Endothelial cell of hepatic sinusoid (primary cell): ENCODE data around the gene PUM1.

ENCODE experiments used
- in situ Hi-C: cut with HindIII; loops from 2 replicates; pipeline ENCODE4 v1.10.0; 2017; ENCODE audit warnings: low sequenced_read_pairs

PUM1 gene

DNA sequence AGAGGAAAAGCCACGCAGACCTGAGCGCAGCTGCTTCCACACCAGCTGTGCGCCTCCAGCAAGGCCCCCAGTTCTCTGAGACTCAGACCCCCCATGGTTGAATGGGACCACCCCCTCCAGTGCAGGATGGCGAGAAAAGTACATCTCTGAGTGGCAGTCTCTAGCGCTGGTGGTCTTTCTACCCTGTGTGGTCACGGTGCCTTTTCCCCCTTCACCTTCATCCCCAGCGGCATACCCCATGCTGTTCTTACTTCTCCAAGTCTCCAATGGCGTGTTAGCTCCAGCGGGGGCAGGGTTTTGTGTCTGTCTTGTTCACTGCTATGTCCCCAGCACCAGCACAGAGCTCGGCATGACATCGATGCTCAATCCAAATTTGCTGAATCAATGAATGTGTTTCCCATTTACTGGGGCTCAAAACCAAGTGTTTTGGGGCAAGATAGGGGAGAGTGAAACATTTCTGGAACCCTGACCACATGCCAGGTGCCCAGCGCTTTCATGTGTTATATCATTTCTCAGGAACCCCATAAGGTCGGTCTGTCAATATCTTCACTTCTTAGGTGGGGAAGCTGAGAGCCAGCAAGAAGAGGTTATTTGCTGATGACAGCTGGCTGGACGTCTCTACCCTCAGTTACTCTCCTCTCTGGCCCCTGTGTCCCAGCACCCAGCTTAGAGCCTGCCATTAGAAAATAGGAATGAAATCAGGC is 156.0 kb downstream of the PUM1 start:
- in situ Hi-C loops = loop anchor here (5.0 kb wide), 2 partner anchors 42 to 107 kb away; no protein-coding TSS in a partner anchor

- in situ Hi-C loops = loop anchor here (5.0 kb wide), 1 partner anchor 42 kb away; no protein-coding TSS in a partner anchor
These were observed 156.7 kb downstream of the PUM1 start, which contains the start of gene SDC3 for GRCh38 chr1:30908696-30909364. SDC3 (minus strand) TSS chr1:30908758; CDS start chr1:30908586, 172 bp downstream.

DNA sequence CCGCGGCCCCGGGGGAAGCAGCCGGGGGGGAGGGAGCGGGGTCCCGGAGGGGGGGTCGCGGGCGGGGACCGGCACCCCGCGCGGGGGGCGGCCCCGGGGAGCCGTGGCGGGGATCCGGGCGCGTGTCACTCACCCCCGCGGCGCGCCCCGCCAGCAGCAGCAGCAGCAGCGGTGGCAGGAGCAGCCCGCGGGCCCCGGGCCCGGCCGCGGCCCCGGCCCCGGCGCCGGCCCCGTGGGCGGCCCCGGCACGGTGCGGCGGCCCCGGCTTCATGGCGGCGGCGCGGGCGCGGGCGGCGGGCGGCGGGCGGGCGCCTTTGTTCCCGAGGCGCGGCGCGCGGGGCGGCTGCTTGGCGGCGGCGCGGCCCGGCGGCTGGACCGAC is 157.2 kb downstream of the PUM1 start:
- in situ Hi-C loops = loop anchor here (5.0 kb wide), 1 partner anchor 41 kb away; no protein-coding TSS in a partner anchor

GRCh38 chr1:30907481-30908315 is 157.8 kb downstream of the PUM1 start:
- in situ Hi-C loops = loop anchor here (5.0 kb wide), 1 partner anchor 40 kb away; no protein-coding TSS in a partner anchor

DNA sequence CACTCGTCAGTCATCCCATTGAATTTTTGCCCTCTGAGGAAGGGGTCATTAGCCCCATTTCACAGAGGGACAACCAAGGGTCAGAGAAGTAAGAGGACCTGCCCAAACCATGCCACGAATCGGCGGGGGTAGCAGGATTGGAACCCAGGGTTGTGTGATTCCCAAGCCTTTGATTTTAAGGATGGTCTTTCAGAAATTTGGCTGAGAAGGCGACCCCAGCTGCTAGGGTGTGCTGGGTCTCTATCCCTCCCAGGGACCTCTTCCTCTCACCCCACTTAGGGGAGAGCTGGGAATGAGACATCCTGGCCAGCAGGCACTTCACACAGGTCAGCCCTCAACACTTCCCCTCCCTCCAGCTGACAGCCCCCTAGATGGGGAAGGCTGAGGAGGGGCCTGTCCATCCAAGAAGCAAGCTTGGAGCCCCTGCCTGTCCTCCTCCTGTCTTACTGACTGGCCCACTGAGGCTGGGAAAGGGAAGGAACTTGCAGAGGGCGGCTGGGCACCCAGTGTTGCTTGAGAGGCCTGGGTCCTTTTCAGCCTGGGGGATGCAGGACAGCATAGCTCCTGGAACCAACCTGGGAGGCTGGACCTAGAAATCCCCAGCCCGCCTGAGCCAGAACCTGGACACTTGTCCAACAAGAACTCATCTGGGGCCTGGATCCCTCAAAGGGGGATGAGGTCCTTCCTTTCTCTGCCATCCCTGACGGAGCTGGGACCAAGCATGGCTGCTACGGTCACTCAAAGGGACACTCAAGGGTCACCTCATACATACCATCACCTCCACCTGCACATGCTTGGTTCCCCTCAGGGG is 158.7 kb downstream of the PUM1 start:
- in situ Hi-C loops = loop anchor here (5.0 kb wide), 1 partner anchor 40 kb away; no protein-coding TSS in a partner anchor

- in situ Hi-C loops = loop anchor here (5.0 kb wide), 1 partner anchor 39 kb away; no protein-coding TSS in a partner anchor
These were observed 159.4 kb downstream of the PUM1 start for GRCh38 chr1:30905916-30906620.

GRCh38 chr1:30905403-30905802 is 160.1 kb downstream of the PUM1 start:
- in situ Hi-C loops = loop anchor here (5.0 kb wide), 1 partner anchor 38 kb away; no protein-coding TSS in a partner anchor

DNA sequence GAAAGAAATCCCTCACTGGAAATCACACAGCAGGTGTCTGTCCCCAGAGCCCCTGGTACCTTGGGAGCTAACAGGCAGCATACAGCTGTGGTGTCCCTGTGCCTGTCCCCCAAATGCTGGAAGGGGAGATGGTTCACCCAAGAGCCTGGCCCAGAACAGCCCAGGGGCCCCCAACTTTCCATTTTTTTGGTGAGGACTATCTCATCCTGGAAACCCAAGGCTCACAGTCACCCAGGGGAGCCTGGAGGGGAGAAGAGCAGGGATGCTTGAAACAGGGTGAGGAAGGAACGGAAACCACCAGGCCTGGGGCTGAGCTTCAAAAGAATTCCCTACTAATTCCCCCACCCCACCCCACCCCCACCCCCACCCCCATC is 160.6 kb downstream of the PUM1 start:
- in situ Hi-C loops = loop anchor here (5.0 kb wide), 1 partner anchor 38 kb away; no protein-coding TSS in a partner anchor

- in situ Hi-C loops = no loop called here
These were observed 161.1 kb downstream of the PUM1 start for GRCh38 chr1:30904191-30904961.

DNA sequence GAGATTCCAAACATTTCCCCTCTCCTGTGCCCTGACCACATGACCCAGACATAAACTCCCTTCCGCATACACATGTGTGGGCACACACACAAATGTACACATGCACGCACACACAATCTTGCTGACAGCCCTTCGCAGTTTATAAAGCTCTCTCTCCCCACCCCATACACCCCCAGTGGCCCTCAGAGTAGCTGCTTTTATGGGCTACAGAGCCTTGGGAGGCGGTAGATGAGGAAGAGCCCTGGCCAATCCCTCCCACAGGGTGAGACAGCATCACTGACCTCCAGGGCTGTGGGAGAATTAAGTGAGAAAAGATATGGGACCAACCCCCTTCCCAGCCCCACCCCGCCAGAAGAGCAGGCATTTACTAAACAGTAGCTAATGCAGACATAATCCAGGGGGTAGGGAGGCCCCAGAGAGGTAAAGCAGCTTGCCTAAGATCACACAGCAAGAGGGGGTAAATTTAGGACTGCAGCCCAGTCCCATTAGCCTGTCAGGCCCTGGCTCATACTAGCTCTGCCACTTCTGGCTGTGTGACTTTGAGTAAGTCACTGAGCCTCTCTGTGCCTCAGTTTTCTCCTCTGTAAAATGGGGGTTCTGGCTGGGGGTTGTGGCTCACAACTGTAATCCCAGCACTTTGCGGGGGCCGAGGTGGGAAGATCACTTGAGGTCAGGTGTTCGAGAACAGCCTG is 162.0 kb downstream of the PUM1 start:
- in situ Hi-C loops = no loop called here

GRCh38 chr1:30902593-30903290 is 162.8 kb downstream of the PUM1 start:
- in situ Hi-C loops = no loop called here

GRCh38 chr1:30901798-30902581 is 163.5 kb downstream of the PUM1 start:
- in situ Hi-C loops = no loop called here

GRCh38 chr1:30900931-30901560 is 164.5 kb downstream of the PUM1 start:
- in situ Hi-C loops = no loop called here

DNA sequence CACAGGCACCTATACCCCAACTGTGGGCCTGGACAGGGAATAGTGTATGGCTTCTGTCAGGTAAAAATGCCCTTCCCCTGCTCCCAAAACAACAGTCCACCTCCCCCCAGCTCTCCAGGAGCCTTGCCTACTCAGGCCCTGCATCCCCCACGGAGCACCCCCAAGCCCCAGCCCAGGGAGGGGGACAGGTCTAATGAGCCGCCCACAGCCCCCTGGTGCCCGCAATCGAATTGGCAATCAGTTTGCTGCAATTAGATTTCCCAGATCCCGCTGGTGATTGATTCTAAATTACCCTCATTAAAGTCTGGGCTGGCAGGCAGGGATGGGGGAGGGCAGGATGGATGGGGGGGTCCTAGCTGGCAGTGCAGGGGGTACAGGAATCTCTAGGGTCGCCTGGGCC is 165.0 kb downstream of the PUM1 start:
- in situ Hi-C loops = no loop called here

DNA sequence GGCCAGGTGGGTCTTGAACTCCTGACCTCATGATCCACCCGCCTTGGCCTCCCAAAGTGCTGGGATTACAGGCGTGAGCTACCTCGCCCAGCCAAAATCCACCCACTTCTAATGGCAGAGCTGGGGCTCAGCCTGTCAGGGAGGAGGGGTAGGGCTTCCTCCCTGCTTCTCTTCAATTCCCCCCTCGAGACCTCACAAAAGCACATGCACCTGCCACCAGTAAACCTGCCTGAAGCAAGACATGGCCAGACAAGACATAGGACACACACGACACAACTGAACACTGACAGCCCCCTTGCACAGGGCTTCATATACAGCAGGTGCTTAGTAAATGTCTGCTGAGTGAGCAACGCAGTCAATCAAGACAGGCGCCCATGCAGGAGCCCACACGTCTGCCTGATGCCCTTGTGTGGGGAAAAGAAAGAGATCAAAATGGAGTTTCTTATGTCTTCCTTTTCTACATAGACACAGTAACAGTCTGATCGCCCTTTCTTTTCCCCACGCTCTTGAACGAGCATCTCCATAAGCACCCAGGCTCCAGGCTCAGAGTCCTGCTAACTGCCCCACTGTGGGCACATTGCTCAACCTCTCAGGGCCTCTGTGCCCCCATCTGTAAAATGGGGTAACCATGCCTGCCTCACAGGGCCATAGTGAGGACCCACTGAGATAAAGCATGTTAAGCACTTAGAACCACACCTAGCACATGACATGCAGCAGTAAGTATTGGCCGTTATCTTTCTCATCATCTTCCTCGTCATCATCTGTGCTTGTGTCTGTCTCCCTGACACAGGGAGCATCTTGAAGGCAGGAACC is 165.7 kb downstream of the PUM1 start:
- in situ Hi-C loops = no loop called here
